ENCODE measurements around the gene LRRC8B.

The LRRC8B gene

GRCh38 chr1:89575207-89575606 lies 50.6 kb downstream of the LRRC8B start:
- H3K79me2 ChIP-seq (ENCODE audit: insufficient read depth, low read length) = 0 out of 2 replicates have a peak, but pooled peaks cover 5% of the 10 kb centered on the region
- no peaks in the 10 kb centered on the region for H4K20me1 ChIP-seq (ENCODE audit: low read depth, low read length)
- H3K27me3 ChIP-seq (ENCODE audit: low read length) = no peaks in the 10 kb centered on the region
- no peaks in the 10 kb centered on the region for H3K9me2 ChIP-seq (replicated peaks; ENCODE audit: insufficient read depth, low read length)
- no peak overlapping the region for H3K27ac ChIP-seq (ENCODE audit: low read depth, low read length)
- no peaks in the 10 kb centered on the region for H3K9me3 ChIP-seq (ENCODE audit: insufficient read depth, low read length)
- no peak for TF ChIP-seq EZH2phosphoT487 (conservative IDR thresholded peaks at IDR 0.05; ENCODE audit: low read length)
- TF ChIP-seq, protein P1, sequence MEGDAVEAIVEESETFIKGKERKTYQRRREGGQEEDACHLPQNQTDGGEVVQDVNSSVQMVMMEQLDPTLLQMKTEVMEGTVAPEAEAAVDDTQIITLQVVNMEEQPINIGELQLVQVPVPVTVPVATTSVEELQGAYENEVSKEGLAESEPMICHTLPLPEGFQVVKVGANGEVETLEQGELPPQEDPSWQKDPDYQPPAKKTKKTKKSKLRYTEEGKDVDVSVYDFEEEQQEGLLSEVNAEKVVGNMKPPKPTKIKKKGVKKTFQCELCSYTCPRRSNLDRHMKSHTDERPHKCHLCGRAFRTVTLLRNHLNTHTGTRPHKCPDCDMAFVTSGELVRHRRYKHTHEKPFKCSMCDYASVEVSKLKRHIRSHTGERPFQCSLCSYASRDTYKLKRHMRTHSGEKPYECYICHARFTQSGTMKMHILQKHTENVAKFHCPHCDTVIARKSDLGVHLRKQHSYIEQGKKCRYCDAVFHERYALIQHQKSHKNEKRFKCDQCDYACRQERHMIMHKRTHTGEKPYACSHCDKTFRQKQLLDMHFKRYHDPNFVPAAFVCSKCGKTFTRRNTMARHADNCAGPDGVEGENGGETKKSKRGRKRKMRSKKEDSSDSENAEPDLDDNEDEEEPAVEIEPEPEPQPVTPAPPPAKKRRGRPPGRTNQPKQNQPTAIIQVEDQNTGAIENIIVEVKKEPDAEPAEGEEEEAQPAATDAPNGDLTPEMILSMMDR (IDR thresholded peaks at IDR 0.05; ENCODE audit: insufficient read depth, low read length, poor library complexity, severe bottlenecking) = no peak
- H3K9ac ChIP-seq (ENCODE audit: low read length) = no peak overlapping the region
- peaks cover 5% of the 10 kb centered on the region; the same call in 1 of the 2 replicates for H3K36me3 ChIP-seq (ENCODE audit: low read length)
- no peak overlapping the region for H3K4me2 ChIP-seq (ENCODE audit: low read depth, low read length, poor library complexity, severe bottlenecking)
- H2AFZ ChIP-seq (ENCODE audit: low read depth, low read length, severe bottlenecking) = no peak overlapping the region
- H3K4me3 ChIP-seq (ENCODE audit: insufficient read depth, low read length, poor library complexity, severe bottlenecking) = no peak overlapping the region
- H3F3A ChIP-seq (ENCODE audit: insufficient read depth) = no peaks in the 10 kb centered on the region

DNA sequence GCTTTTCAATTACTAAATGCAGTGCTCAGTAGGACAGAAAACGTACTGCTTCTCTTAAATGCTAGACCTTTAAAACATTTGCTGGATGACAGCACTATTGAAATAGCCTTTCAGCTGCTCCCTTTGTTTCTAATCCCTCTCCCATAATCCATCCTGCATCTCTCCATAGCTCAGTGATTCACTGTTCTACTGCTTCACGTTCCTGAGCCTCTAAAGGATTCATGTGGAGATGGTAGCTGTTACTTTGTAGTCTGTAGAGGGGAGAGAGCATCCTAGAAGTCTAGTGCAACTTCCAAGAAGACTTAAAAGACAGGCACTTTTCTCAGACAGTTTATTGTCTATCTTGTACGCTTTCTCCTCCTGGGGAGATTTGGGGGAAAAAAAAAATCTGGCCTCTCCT lies 51.4 kb downstream of the LRRC8B start:
- Histone ChIP-seq H3K9me3 (ENCODE audit: insufficient read depth, low read length) (no peaks in the 10 kb centered on the region), H3K27me3 (ENCODE audit: low read length) (no peaks in the 10 kb centered on the region), H3K4me2 (ENCODE audit: low read depth, low read length, poor library complexity, severe bottlenecking) (no peak overlapping the region), H3K4me3 (ENCODE audit: insufficient read depth, low read length, poor library complexity, severe bottlenecking) (no peak overlapping the region), H3K27ac (ENCODE audit: low read depth, low read length) (no peak overlapping the region), H4K20me1 (ENCODE audit: low read depth, low read length) (no peaks in the 10 kb centered on the region), H3F3A (ENCODE audit: insufficient read depth) (no peaks in the 10 kb centered on the region), H3K9me2 (replicated peaks; ENCODE audit: insufficient read depth, low read length) (no peaks in the 10 kb centered on the region), H3K9ac (ENCODE audit: low read length) (no peak overlapping the region), H3K79me2 (ENCODE audit: insufficient read depth, low read length) (0 out of 2 replicates have a peak, but pooled peaks cover 4% of the 10 kb centered on the region), H3K36me3 (ENCODE audit: low read length) (peaks cover 5% of the 10 kb centered on the region; the same call in 1 of the 2 replicates), H2AFZ (ENCODE audit: low read depth, low read length, severe bottlenecking) (no peak overlapping the region)
- TF ChIP-seq, protein P1 (IDR thresholded peaks at IDR 0.05; ENCODE audit: insufficient read depth, low read length, poor library complexity, severe bottlenecking) = no peak
- no peak for TF ChIP-seq EZH2phosphoT487 (conservative IDR thresholded peaks at IDR 0.05; ENCODE audit: low read length)

- no peak for TF ChIP-seq EZH2phosphoT487 (conservative IDR thresholded peaks at IDR 0.05; ENCODE audit: low read length)
- TF ChIP-seq, protein P1 (IDR thresholded peaks at IDR 0.05; ENCODE audit: insufficient read depth, low read length, poor library complexity, severe bottlenecking) = no peak
- Histone ChIP-seq H3K27ac (ENCODE audit: low read depth, low read length) (no peak overlapping the region), H3K36me3 (ENCODE audit: low read length) (peaks cover 5% of the 10 kb centered on the region; the same call in 1 of the 2 replicates), H3K9me2 (replicated peaks; ENCODE audit: insufficient read depth, low read length) (no peaks in the 10 kb centered on the region), H3K9ac (ENCODE audit: low read length) (no peak overlapping the region), H3K4me2 (ENCODE audit: low read depth, low read length, poor library complexity, severe bottlenecking) (peak overlapping the region; percentile 30), H3K27me3 (ENCODE audit: low read length) (no peaks in the 10 kb centered on the region), H4K20me1 (ENCODE audit: low read depth, low read length) (no peaks in the 10 kb centered on the region), H3K79me2 (ENCODE audit: insufficient read depth, low read length) (no peaks in the 10 kb centered on the region), H3K9me3 (ENCODE audit: insufficient read depth, low read length) (no peaks in the 10 kb centered on the region), H2AFZ (ENCODE audit: low read depth, low read length, severe bottlenecking) (no peak overlapping the region), H3F3A (ENCODE audit: insufficient read depth) (no peaks in the 10 kb centered on the region), H3K4me3 (ENCODE audit: insufficient read depth, low read length, poor library complexity, severe bottlenecking) (no peak overlapping the region)
These were observed 53.5 kb downstream of the LRRC8B start for GRCh38 chr1:89578151-89578550.

All from SU-DHL-6 (cell line).